ENCODE measurements around the gene PCIF1.

DNA sequence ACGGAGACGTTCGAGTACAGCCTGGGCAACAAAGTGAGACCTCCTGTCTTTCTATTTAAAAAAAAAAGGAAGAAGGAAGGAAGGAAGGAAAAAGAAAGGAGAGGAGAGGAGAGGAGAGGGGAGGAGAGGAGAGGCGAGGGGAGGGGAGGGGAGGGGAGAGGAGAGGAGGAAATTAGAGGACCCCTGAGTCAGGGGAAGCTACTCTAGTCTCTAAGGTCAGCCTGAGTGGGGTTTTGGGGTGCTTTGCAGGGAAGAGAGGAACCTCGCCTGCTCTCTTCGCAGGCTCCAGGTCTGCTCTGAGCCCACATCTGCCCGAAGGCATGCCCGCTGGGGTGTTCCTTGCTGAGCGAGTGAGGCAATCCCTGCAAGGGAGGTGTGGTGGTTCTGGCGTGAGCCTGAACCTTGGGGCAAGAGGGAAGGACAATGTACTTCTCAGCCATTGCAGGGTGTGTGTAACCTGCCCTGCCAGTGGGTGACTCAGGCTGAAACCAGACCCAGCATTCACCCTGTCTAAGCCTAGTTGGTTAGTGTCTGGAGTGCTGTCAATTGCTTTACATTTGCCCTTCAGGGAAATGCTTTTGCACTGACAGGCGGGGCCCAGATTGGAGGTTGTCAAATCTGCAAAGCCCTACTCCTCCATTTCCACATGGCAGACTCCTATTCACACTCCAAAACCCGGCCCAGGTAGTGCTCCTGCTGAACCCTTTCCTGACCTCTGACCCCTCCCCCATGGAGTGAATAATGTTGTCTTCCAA, 58.9 kb downstream of the PCIF1 start:
- TF ChIP-seq POLR2A (IDR thresholded peaks at IDR 0.05; ENCODE audit: low read depth, low read length), result no peak
- TF ChIP-seq, protein P1, sequence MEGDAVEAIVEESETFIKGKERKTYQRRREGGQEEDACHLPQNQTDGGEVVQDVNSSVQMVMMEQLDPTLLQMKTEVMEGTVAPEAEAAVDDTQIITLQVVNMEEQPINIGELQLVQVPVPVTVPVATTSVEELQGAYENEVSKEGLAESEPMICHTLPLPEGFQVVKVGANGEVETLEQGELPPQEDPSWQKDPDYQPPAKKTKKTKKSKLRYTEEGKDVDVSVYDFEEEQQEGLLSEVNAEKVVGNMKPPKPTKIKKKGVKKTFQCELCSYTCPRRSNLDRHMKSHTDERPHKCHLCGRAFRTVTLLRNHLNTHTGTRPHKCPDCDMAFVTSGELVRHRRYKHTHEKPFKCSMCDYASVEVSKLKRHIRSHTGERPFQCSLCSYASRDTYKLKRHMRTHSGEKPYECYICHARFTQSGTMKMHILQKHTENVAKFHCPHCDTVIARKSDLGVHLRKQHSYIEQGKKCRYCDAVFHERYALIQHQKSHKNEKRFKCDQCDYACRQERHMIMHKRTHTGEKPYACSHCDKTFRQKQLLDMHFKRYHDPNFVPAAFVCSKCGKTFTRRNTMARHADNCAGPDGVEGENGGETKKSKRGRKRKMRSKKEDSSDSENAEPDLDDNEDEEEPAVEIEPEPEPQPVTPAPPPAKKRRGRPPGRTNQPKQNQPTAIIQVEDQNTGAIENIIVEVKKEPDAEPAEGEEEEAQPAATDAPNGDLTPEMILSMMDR (IDR thresholded peaks at IDR 0.05; ENCODE audit: extremely low read depth in 1 of 2, insufficient read depth in 1 of 2, low read depth in 1 of 2, low read length in 2 of 2), result no peak
- no peak for TF ChIP-seq JUN (IDR thresholded peaks at IDR 0.05; ENCODE audit: borderline replicate concordance, insufficient read depth, insufficient read length, low read depth)
- no peak for TF ChIP-seq FOS (IDR thresholded peaks at IDR 0.05; ENCODE audit: borderline replicate concordance, insufficient read depth, low read length)
- TF ChIP-seq EZH2 (IDR thresholded peaks at IDR 0.05; ENCODE audit: borderline replicate concordance, low read depth, low read length, severe bottlenecking), result no peak
- no peak for TF ChIP-seq POLR2AphosphoS5 (IDR thresholded peaks at IDR 0.05; ENCODE audit: insufficient read depth, low read depth, low read length)
